Activated gamma-delta T cell treated with anti-CD3 and anti-CD28 coated beads, Interleukin-2, amount 50 U/mL, for 16 hours (primary cell): ENCODE measurements around the gene MYOM3.

Experiments used
- DNase-seq: peaks from one replicate; pipeline ENCODE4 v3.0.0-alpha.2; 2020; ENCODE audit warnings: low read depth

Gene MYOM3

GRCh38 chr1:24111996-24112779 lies at the start of gene MYOM3:
Gene MYOM3 (minus strand): TSS chr1:24112135. CDS start chr1:24108636, 3,499 bp downstream.
- peak; percentile 20 for DNase-seq

DNA sequence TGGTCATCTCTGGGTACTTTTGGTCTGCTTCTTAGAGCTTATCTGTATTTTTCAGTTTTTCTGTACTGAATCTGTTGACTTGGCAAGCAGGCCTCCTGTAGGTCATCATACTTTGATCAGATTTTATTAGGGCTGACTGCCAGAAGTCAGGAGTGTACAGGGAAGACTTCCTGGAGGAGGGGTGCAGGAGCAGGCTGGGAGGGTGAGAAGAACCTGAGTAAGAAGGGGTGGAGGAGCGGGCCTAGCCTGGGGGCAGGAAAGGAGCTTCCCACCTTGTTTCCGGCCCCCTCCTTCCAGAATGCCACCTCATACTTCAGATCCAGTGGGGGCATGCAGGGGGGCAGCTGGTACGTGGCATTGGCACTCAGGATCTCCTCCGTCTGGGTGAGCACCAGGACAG lies 49.3 kb upstream of the MYOM3 start:
- DNase-seq, result no peak

- no peak for DNase-seq
Observed at GRCh38 chr1:24159366-24159765, 47.4 kb upstream of the MYOM3 start.

- no peak for DNase-seq
Observed at GRCh38 chr1:24157918-24158481, 46.1 kb upstream of the MYOM3 start.

- DNase-seq, result no peak
Observed at GRCh38 chr1:24156542-24157260, 44.8 kb upstream of the MYOM3 start.

GRCh38 chr1:24155011-24155782 lies 43.3 kb upstream of the MYOM3 start:
- no peak for DNase-seq

- DNase-seq, result no peak
Observed at GRCh38 chr1:24154215-24154614, 42.3 kb upstream of the MYOM3 start.

- no peak for DNase-seq
Observed at GRCh38 chr1:24152631-24153494, 40.9 kb upstream of the MYOM3 start.

DNA sequence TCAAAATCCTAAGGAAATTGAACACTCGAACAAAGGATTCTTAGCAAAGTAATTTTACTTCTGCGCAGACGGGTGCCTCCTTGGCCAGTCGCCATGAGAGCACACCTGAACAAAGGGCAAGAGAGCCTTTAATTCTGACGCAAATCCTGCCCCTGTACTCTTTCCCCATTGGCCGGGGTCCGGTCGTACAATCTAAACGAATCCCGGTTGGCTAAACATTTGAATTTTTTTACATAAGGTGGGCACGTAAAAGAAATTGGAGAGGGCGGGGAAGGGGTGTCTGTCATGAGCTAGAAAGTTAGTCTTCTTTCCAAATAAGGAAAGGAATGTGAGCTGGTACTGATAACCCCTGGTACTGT lies 39.2 kb upstream of the MYOM3 start:
- DNase-seq, result no peak

- peak; percentile 84 for DNase-seq
Observed at GRCh38 chr1:24150234-24151174, 38.6 kb upstream of the MYOM3 start.

GRCh38 chr1:24149866-24150233 lies 37.9 kb upstream of the MYOM3 start:
- DNase-seq, result peak; percentile 10

DNA sequence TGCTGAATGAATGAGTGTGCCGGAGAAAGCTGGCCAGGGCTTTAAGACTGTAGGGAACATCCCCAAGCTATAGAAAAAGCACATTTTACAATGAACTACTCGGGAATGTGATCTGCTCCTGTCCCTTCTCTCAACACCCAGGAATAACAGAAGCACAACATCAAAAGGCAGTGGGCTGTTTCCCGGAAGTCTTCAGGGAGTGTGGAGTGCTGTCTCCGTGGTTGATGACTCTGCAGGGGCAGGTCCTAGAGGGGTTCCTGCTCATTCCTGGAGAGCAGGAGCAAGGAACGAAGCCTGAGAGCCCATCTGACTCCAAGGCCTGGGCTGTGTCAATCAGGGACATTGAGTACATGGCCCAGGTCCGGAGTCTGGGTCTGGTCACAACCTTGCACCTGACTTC lies 35.9 kb upstream of the MYOM3 start:
- no peak for DNase-seq

- no peak for DNase-seq
Observed at GRCh38 chr1:24147194-24147593, 35.3 kb upstream of the MYOM3 start.

DNA sequence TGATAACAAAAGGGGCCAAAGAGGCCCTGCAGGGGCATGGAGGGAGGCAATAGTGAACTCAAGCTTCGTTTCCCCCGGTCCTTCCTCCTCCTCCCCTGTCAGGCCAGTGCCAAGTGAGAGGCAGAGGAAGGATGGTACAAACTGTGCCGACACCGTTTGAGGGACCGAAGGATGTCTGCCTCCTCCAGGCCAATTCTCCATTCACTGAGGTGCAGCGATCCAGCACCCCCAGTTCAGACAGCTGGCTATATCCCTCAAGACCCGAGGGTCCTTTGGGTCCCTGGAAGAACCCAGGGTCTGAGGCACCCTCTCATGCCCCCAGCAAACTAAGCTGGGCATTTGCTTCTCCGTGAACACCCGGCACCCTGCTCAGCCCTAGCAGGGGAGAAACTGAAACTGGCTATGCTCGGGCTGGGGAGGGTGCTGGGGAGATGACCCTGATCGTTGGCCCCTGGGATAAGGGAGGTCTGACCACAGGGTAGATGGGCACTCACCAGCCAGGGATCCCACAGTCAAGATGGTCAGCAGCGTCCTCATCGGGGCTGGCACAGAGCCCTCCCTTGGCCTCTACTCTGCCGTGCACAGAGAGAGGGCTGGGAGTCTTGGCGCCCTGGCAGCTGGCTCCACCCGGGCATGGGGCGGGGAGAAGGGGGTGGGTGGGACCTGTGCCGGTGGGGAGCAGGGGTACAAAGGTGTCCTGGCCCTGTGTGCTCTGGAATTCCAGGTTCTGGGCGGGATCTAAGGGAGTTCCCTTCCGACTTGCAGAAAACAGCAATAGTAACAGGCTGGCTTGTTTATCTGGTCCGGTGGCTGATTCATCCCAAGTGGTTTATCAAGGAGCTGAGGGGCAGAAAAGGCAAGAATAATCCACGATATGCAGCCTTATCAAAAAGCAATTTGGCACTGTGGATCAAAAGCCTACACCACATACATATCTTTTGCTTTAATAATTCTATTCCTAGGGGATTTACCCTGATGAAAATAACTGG lies 30.9 kb upstream of the MYOM3 start, which contains the start of gene IL22RA1:
Gene IL22RA1, minus strand, starts transcription at position 595 of the 989 bp plus-strand sequence. Its CDS starts 58 bp downstream, at position 537.
- DNase-seq, result no peak

- no peak for DNase-seq
Observed at GRCh38 chr1:24141311-24141997, 29.5 kb upstream of the MYOM3 start.

DNA sequence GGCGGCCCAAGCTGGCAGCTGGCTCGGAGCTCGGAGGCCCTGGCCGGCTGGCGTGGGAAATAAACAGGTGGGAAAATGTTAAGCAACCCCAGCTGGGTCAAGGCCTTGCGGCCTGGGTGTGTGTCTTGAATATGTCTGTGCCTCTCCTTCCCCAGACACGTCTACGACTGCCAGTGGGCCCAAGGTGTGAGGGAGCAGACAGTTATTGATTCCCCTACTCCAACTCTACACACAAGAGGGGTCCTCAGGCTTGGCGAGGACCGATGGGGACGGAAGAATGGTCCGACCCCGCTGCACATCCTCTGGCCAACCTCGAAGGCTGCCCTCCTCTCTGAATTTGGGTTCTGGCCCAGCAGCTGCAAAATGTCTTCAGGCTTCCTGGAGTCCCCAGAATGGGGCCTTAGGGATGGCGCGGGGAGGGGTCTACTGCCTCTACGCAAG lies 28.8 kb upstream of the MYOM3 start:
- DNase-seq, result no peak

GRCh38 chr1:24139841-24140425 lies 28.0 kb upstream of the MYOM3 start:
- DNase-seq, result no peak

GRCh38 chr1:24139222-24139489 lies 27.2 kb upstream of the MYOM3 start:
- DNase-seq, result no peak
